Measurements from ENCODE around the gene AUP1. TPM values are rescaled to one million over a fixed set of nuclear protein-coding genes. Genes with fewer than 3 reads are reported as not detected.
A peak's percentile ranks its signal among the peaks of the same experiment; 100 is the strongest.

The AUP1 gene
- total RNA-seq, 1 donor from 2014 or later, result 86.4 TPM

GRCh38 chr2:74501335-74502071 lies 28.0 kb downstream of the AUP1 start:
- no peak for DNase-seq (ENCODE audit: low read depth)
- TF ChIP-seq CTCF (conservative IDR thresholded peaks at IDR 0.05; ENCODE audit: low read depth, low read length), result no peak
- peak overlapping the region; percentile 94 for H3K4me3 ChIP-seq (ENCODE audit: low read depth, low read length)

- no peak overlapping the region for H3K4me3 ChIP-seq (ENCODE audit: low read depth, low read length)
- TF ChIP-seq CTCF (conservative IDR thresholded peaks at IDR 0.05; ENCODE audit: low read depth, low read length), result no peak
- no peak for DNase-seq (ENCODE audit: low read depth)
Measured at GRCh38 chr2:74500578-74500946, 28.9 kb downstream of the AUP1 start.

- DNase-seq (ENCODE audit: low read depth), result no peak
- H3K4me3 ChIP-seq (ENCODE audit: low read depth, low read length), result peak overlapping the region; percentile 47
Measured at GRCh38 chr2:74499940-74500577, 29.4 kb downstream of the AUP1 start.

GRCh38 chr2:74499267-74499939 lies 30.1 kb downstream of the AUP1 start, which contains the start of gene LBX2:
TSS of gene LBX2 (minus strand) at chr2:74499603. CDS start at chr2:74499537, 66 bp downstream.
- no peak for TF ChIP-seq CTCF (conservative IDR thresholded peaks at IDR 0.05; ENCODE audit: low read depth, low read length)
- DNase-seq (ENCODE audit: low read depth), result no peak
- peak within 1 kb of the TSS; percentile 47 for H3K4me3 ChIP-seq (ENCODE audit: low read depth, low read length)

More at GRCh38 chr2:74499940-74500577, 29.4 kb downstream of the AUP1 start:
- no peak for TF ChIP-seq CTCF (conservative IDR thresholded peaks at IDR 0.05; ENCODE audit: low read depth, low read length)

- H3K4me3 ChIP-seq (ENCODE audit: low read depth, low read length), result peak overlapping the region; percentile 47
- TF ChIP-seq CTCF (conservative IDR thresholded peaks at IDR 0.05; ENCODE audit: low read depth, low read length), result no peak
- no peak for DNase-seq (ENCODE audit: low read depth)
Measured at GRCh38 chr2:74498500-74499266, 30.8 kb downstream of the AUP1 start.

- no peak for TF ChIP-seq CTCF (conservative IDR thresholded peaks at IDR 0.05; ENCODE audit: low read depth, low read length)
- H3K4me3 ChIP-seq (ENCODE audit: low read depth, low read length), result peak overlapping the region; percentile 47
- no peak for DNase-seq (ENCODE audit: low read depth)
Measured at GRCh38 chr2:74497777-74498499, 31.6 kb downstream of the AUP1 start.
